ENCODE data around the gene ZNF426.

Gene ZNF426

DNA sequence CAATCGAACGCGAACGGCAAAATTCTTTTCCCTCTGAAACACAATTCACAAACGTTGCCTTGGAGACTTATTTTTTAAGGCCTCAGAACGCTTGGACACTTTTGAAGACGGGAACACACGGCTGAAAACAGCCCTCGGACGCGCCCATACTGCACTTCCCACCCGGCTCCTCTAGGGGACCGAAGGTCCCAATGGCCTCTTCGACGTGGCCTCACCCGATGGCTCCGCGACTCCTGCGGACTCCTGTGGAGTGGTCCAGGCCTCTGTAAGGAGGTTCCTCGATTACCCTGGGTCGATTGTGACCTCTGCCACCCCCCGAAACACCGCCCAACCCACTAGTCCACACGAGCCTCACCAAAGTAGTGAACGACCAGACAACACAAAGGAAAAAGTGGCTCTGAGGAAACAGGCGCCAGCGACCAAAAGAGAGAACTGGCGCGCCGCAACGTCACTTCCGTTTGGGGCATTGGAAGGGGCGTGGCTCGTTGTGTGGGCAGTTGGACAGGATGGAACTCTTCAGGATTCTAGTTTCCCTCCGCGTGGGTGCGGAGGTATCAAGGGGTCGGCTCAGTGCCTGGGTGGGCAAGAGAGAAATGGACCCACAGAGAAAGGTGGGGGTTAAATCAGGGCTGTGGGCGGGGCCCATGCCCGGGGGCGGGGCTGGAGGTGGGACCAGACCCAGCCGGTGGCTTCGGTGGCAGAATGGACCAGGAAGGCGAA is 40.1 kb downstream of the ZNF426 start, which contains the start of gene ZNF560:
Gene ZNF560, minus strand, starts transcription at position 434 of the 720 bp plus-strand sequence. CDS start 23,303 bp downstream, outside the sequence.
- peak; percentile 52 for DNase-seq (ENCODE audit: low read depth, low spot score)

DNA sequence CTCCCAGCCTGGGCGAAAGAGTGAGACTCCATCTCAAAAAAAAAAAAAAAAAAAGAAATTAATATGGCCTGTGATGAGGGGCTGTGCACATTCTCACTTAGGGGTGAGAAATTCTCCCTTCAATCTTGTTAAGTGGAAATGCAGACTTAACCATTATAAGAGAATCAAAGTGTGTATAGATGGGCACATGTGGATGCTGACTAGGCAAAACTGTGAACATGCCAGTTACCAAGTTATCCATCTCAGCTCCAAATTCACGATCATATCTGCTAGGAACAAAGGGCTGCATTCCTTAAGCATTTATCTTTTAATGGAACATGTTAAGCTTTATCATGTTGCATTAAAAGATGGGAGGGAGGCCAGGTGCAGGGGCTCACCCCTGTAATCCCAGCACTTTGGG is 44.3 kb downstream of the ZNF426 start:
- DNase-seq (ENCODE audit: low read depth, low spot score) = no peak

DNA sequence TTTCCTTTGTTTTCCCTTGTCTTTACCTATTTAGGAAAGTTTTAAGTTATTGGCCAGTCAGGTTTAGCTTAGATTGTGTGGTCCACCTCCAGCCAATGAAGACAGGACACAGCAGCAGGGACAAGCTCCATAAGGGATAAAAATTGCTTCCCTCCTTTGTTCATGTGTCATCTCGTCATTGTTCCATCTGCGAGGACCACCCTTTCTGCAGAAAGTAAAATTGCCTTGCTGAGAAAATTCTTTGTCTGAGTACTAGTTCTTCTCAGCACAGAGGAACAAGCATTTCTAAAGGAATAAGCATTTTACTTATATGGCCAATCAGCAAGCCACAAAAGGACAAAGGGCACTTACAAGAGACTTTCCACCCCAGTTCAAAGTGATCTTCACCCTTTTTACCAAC is 51.4 kb downstream of the ZNF426 start:
- DNase-seq (ENCODE audit: low read depth, low spot score) = no peak

GRCh38 chr19:9485140-9485539 is 53.3 kb downstream of the ZNF426 start:
- no peak for DNase-seq (ENCODE audit: low read depth, low spot score)

DNA sequence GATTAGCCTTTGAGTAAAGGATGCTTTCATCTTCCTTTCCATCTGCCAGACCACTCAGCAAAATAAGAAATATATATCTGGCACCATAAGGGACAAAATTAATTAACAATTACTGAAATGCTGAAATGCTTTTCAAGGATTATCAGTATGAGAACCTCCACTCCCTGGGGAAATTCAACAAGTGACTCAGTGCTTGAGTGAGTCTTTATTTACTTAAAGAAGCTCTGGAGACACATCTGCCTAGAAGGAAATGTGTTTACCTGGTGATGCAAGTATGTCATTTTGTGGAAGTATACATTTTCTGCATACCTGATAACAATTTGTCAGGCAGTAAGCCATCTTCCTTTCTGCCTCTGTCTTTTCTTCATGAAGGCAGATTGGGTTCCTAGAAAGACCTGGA is 63.5 kb downstream of the ZNF426 start:
- no peak for DNase-seq (ENCODE audit: low read depth, low spot score)

All from astrocyte of the hippocampus (primary cell).